ENCODE results near the gene AUTS2.

Gene AUTS2

GRCh38 chr7:69678494-69679187 lies 80.4 kb downstream of the AUTS2 start:
- H3K27ac ChIP-seq: no peak overlapping the region
- DNase-seq (ENCODE audit: low read depth, low spot score): no peak

GRCh38 chr7:69681181-69681580 lies 82.9 kb downstream of the AUTS2 start:
- no peak overlapping the region for H3K27ac ChIP-seq
- DNase-seq (ENCODE audit: low read depth, low spot score): no peak

- H3K27ac ChIP-seq: no peak overlapping the region
- no peak for DNase-seq (ENCODE audit: low read depth, low spot score)
Observed at GRCh38 chr7:69682518-69682917, 84.2 kb downstream of the AUTS2 start.

GRCh38 chr7:69683002-69683401 lies 84.7 kb downstream of the AUTS2 start:
- no peak for DNase-seq (ENCODE audit: low read depth, low spot score)
- no peak overlapping the region for H3K27ac ChIP-seq

- H3K27ac ChIP-seq: no peak overlapping the region
- DNase-seq (ENCODE audit: low read depth, low spot score): no peak
Observed at GRCh38 chr7:69684369-69685292, 86.4 kb downstream of the AUTS2 start.

- no peak for DNase-seq (ENCODE audit: low read depth, low spot score)
- H3K27ac ChIP-seq: no peak overlapping the region
Observed at GRCh38 chr7:69685293-69685631, 87.0 kb downstream of the AUTS2 start.

GRCh38 chr7:69686366-69686765 lies 88.1 kb downstream of the AUTS2 start:
- no peak for DNase-seq (ENCODE audit: low read depth, low spot score)
- H3K27ac ChIP-seq: no peak overlapping the region

- no peak overlapping the region for H3K27ac ChIP-seq
- no peak for DNase-seq (ENCODE audit: low read depth, low spot score)
Observed at GRCh38 chr7:69687739-69688433, 89.6 kb downstream of the AUTS2 start.

- no peak for DNase-seq (ENCODE audit: low read depth, low spot score)
- H3K27ac ChIP-seq: no peak overlapping the region
Observed at GRCh38 chr7:69690329-69690728, 92.1 kb downstream of the AUTS2 start.

GRCh38 chr7:69691327-69691726 lies 93.1 kb downstream of the AUTS2 start:
- H3K27ac ChIP-seq: no peak overlapping the region
- DNase-seq (ENCODE audit: low read depth, low spot score): no peak

- H3K27ac ChIP-seq: no peak overlapping the region
- DNase-seq (ENCODE audit: low read depth, low spot score): no peak
Observed at GRCh38 chr7:69691734-69692133, 93.5 kb downstream of the AUTS2 start.

- H3K27ac ChIP-seq: no peak overlapping the region
- no peak for DNase-seq (ENCODE audit: low read depth, low spot score)
Observed at GRCh38 chr7:69692611-69693010, 94.3 kb downstream of the AUTS2 start.

- DNase-seq (ENCODE audit: low read depth, low spot score): no peak
- H3K27ac ChIP-seq: no peak overlapping the region
Observed at GRCh38 chr7:69693042-69693441, 94.8 kb downstream of the AUTS2 start.

GRCh38 chr7:69696054-69696591 lies 97.8 kb downstream of the AUTS2 start:
- DNase-seq (ENCODE audit: low read depth, low spot score): no peak
- no peak overlapping the region for H3K27ac ChIP-seq

GRCh38 chr7:69696686-69697685 lies 98.7 kb downstream of the AUTS2 start:
- no peak overlapping the region for H3K27ac ChIP-seq
- no peak for DNase-seq (ENCODE audit: low read depth, low spot score)

- no peak for DNase-seq (ENCODE audit: low read depth, low spot score)
- no peak overlapping the region for H3K27ac ChIP-seq
Observed at GRCh38 chr7:69698109-69698825, 100.0 kb downstream of the AUTS2 start.

- DNase-seq (ENCODE audit: low read depth, low spot score): no peak
- H3K27ac ChIP-seq: no peak overlapping the region
Observed at GRCh38 chr7:69699931-69700330, 101.7 kb downstream of the AUTS2 start.

GRCh38 chr7:69700331-69700730 lies 102.1 kb downstream of the AUTS2 start:
- no peak for DNase-seq (ENCODE audit: low read depth, low spot score)
- no peak overlapping the region for H3K27ac ChIP-seq

GRCh38 chr7:69701288-69701687 lies 103.0 kb downstream of the AUTS2 start:
- H3K27ac ChIP-seq: no peak overlapping the region
- no peak for DNase-seq (ENCODE audit: low read depth, low spot score)
